Measurements from ENCODE around the gene MIPEP.
A peak's percentile ranks its signal among the peaks of the same experiment; 100 is the strongest.
"Not testable (repeated sequence)": the region's sequence is repeated elsewhere in the genome, so short reads cannot be mapped to it uniquely, and the experiment has no call there.

MIPEP gene

DNA sequence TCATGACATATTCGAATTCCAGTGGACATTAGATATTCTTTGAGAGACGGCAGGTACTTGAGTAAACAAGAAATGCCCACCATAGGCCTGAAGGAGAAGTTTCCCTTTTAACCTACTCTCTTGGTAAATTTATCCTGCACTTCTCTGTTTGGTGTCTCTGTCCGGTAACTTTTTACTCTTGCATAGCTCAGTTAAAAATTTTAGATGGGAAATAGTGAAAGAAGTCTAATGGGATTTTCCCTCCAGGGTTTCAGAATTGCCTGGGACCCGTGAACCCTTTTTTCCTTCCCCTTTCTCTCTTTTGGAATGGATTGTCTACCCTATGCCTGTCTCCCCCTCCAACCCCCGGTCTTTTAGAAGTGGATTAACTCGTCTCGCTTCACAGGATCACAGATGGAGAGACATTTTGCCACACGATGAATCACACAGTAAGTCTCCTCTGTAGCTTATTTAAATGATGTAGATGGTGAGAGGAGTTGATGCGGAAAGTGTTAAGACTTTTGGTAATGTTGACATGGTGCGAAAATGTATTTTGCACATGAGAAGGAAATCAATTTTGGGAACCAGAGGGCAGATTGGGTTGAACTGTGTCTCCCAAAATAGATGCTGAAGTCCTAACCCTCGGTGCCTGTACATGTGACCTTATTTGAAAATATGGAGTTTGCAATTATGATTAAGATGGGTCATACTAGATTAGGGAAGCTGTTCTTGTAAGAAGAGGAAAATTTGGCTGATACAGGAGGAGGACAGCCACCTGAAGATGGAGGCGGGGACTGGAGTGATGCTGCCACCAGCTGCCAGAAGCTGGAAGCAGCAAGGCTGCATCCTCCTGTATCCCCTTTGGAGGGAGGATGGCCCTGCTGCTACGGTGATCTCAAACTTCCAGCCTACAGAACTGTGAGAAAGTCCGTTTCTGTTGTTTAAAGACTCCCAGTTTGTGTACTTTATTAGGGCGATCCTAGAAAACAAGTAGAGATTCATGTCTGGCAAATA lies 711 bp upstream of the MIPEP start:
- peak; percentile 23 for TF ChIP-seq CTCF (IDR thresholded peaks at IDR 0.05; ENCODE audit: low read depth, low read length, missing control alignments)
- DNase-seq (ENCODE audit: low read depth) = no peak
- peak overlapping the region; percentile 92 for H3K4me3 ChIP-seq (ENCODE audit: low read depth, low read length)
- in situ Hi-C loops (cut with HindIII; ENCODE audit: low sequenced_read_pairs) = no loop called here

DNA sequence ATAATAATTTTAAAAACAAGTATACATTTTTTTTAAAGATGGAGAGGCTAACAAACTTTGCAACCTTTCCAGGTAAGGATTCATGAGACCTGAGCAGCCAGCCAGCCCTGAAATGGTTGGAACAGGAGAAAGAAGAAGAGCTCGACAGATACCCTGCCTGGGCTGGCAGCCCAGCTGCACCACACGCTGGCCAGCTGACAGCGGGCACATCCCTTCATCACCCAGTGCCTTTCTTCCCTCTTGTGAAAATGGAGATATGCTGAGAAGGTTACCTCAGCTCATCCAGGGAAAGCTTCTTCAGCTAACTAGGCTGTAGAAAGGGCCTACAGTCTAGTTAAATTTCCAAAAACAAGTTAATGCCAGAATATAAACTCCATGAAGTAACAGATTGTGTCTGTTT lies 4.8 kb downstream of the MIPEP start:
- H3K4me3 ChIP-seq (ENCODE audit: low read depth, low read length); in situ Hi-C loops (cut with HindIII; ENCODE audit: low sequenced_read_pairs); DNase-seq (ENCODE audit: low read depth): not testable (repeated sequence)

GRCh38 chr13:23883255-23883654 lies 5.9 kb downstream of the MIPEP start:
- no peak overlapping the region for H3K4me3 ChIP-seq (ENCODE audit: low read depth, low read length)
- no peak for DNase-seq (ENCODE audit: low read depth)
- in situ Hi-C loops (cut with HindIII; ENCODE audit: low sequenced_read_pairs) = no loop called here
- TF ChIP-seq CTCF (IDR thresholded peaks at IDR 0.05; ENCODE audit: low read depth, low read length, missing control alignments) = no peak

DNA sequence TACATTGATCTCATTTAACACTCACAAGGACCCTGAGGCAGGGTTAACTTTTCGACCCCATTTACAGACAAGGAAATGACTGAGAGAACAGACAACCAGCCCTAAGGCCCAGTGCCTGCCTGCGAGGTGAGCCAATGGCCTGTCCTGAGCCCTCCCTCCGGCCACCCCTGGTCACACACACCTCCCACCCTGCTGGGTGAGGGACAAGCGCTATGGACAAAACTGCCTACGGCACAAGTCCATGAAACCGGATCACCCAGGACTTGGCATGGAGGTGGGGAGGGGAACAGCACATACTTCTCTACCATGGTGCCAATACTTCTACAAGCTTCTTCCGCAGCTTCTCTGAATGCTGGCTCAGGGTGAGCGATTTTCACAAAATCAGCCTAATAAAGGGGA lies 7.8 kb downstream of the MIPEP start:
- DNase-seq (ENCODE audit: low read depth); H3K4me3 ChIP-seq (ENCODE audit: low read depth, low read length); in situ Hi-C loops (cut with HindIII; ENCODE audit: low sequenced_read_pairs): not testable (repeated sequence)

GRCh38 chr13:23880493-23881401 lies 8.5 kb downstream of the MIPEP start:
- in situ Hi-C loops (cut with HindIII; ENCODE audit: low sequenced_read_pairs); DNase-seq (ENCODE audit: low read depth): not testable (repeated sequence)

GRCh38 chr13:23877286-23877685 lies 11.9 kb downstream of the MIPEP start:
- no peak for TF ChIP-seq CTCF (IDR thresholded peaks at IDR 0.05; ENCODE audit: low read depth, low read length, missing control alignments)
- in situ Hi-C loops (cut with HindIII; ENCODE audit: low sequenced_read_pairs) = no loop called here
- no peak overlapping the region for H3K4me3 ChIP-seq (ENCODE audit: low read depth, low read length)
- DNase-seq (ENCODE audit: low read depth) = no peak

More at GRCh38 chr13:23880493-23881401, 8.5 kb downstream of the MIPEP start:
- not testable (repeated sequence) for H3K4me3 ChIP-seq (ENCODE audit: low read depth, low read length)

DNA sequence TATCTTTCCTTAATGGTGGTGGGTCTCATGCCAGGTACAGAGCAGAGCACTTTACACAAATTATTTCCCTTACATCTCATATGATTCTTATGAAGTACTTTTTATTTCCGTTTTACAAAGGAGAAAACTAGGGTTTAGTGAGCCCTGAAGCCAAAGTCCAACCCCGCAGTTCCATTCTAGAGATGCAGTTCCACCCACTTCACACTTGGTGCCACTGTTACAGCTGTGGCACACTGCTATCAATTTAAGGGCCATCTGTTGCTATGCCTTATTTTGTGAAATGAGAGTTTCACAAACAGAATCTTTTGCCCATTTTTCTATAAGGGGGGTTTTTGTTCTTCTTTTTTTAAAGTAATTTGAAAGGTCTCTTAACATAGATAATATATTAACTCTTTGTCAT lies 12.9 kb downstream of the MIPEP start:
- H3K4me3 ChIP-seq (ENCODE audit: low read depth, low read length) = no peak overlapping the region
- no peak for DNase-seq (ENCODE audit: low read depth)
- peak; percentile 67 for TF ChIP-seq CTCF (IDR thresholded peaks at IDR 0.05; ENCODE audit: low read depth, low read length, missing control alignments)
- in situ Hi-C loops (cut with HindIII; ENCODE audit: low sequenced_read_pairs) = no loop called here
